HUES64 (cell line): ENCODE measurements around the gene NYNRIN.
A peak's percentile ranks its signal among the peaks of the same experiment; 100 is the strongest.

ENCODE experiments used
- H3K27ac ChIP-seq: 2 replicates; pipeline ENCODE4 v1.7.0; 2013; ENCODE audit warnings: low read depth, low read length, inconsistent platforms
- H3K27me3 ChIP-seq: 2 replicates; pipeline ENCODE4 v1.6.1; 2013; ENCODE audit warnings: mild to moderate bottlenecking, low read length; ENCODE audit not compliant: insufficient read depth
- H3K36me3 ChIP-seq: 2 replicates; pipeline ENCODE4 v1.6.1; 2013; ENCODE audit warnings: mild to moderate bottlenecking, low read length; ENCODE audit not compliant: insufficient read depth
- H3K4me1 ChIP-seq: 2 replicates; pipeline ENCODE4 v1.6.1; 2013; ENCODE audit warnings: mild to moderate bottlenecking, low read length, moderate library complexity; ENCODE audit not compliant: insufficient read depth
- H3K4me3 ChIP-seq: 2 replicates; pipeline ENCODE4 v1.5.1; 2013; ENCODE audit warnings: mild to moderate bottlenecking, low read length, moderate library complexity
- H3K9ac ChIP-seq: 2 replicates; pipeline ENCODE4 v1.6.1; 2013; ENCODE audit warnings: mild to moderate bottlenecking, low read depth, low read length
- H3K9me3 ChIP-seq: 2 replicates; pipeline ENCODE4 v1.6.1; 2013; ENCODE audit warnings: low read depth, low read length; ENCODE audit not compliant: insufficient read depth
- WGBS: fragments of 150-250, 120-280 bp; methylation state at CpG from one replicate; pipeline ENCODE4 v1.1.7; 2013; ENCODE audit warnings: missing lambda C conversion rate; 5-methylcytosine and 5-hydroxymethylcytosine counted together

Gene NYNRIN

DNA sequence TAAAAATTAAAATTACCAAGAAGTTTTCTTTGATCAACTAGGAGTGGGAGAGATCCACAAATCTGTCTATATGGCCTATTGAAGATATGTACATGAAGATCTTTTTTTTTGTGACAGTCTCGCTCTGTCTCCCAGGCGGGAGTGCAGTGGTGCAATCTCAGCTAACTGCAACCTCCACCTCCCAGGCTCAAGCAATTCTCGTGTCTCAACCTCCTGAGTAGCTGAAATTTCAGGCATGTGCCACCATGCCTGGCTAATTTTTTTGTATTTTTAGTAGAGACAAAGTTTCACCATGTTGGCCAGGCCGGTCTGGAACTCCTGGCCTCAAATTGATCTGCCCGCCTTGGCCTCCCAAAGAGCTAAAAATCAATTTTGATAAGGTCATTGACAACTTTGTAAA, 35.4 kb upstream of the NYNRIN start:
- Histone ChIP-seq H3K36me3 (no peaks in the 10 kb centered on the region), H3K9me3 (no peaks in the 10 kb centered on the region), H3K4me1 (peaks cover 6% of the 10 kb centered on the region; the same call in 1 of the 2 replicates), H3K27ac (no peak overlapping the region), H3K9ac (no peak overlapping the region), H3K4me3 (no peak overlapping the region), H3K27me3 (peaks cover 23% of the 10 kb centered on the region; the same call in 1 of the 2 replicates)
- WGBS, result 81% methylated on average over 5 of the region's 5 CpGs

DNA sequence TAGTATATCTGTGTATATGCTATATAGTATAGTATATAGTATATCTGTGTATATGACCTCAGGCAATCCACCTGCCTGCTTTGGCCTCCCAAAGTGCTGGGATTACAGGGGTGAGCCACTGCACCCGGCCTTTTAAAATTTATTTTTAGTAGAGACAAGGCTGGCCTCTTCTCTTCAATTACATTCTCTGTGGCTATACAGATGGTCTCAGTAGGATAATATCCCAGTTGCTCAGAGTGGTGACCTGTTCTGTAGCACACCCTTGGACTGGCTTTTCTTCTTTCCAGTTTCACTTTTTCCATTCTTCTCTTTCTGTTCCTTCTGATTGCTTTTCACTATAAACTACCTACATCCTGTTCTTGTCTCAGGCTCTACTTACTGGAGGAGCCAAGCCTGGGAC, 34.0 kb upstream of the NYNRIN start:
- Histone ChIP-seq H3K36me3 (no peaks in the 10 kb centered on the region), H3K9ac (no peak overlapping the region), H3K27ac (no peak overlapping the region), H3K4me1 (peaks cover 10% of the 10 kb centered on the region; the same call in 1 of the 2 replicates), H3K9me3 (no peaks in the 10 kb centered on the region), H3K4me3 (no peak overlapping the region), H3K27me3 (peaks cover 15% of the 10 kb centered on the region; the same call in 1 of the 2 replicates)
- WGBS, result 88% methylated on average over 1 of the region's 1 CpG

DNA sequence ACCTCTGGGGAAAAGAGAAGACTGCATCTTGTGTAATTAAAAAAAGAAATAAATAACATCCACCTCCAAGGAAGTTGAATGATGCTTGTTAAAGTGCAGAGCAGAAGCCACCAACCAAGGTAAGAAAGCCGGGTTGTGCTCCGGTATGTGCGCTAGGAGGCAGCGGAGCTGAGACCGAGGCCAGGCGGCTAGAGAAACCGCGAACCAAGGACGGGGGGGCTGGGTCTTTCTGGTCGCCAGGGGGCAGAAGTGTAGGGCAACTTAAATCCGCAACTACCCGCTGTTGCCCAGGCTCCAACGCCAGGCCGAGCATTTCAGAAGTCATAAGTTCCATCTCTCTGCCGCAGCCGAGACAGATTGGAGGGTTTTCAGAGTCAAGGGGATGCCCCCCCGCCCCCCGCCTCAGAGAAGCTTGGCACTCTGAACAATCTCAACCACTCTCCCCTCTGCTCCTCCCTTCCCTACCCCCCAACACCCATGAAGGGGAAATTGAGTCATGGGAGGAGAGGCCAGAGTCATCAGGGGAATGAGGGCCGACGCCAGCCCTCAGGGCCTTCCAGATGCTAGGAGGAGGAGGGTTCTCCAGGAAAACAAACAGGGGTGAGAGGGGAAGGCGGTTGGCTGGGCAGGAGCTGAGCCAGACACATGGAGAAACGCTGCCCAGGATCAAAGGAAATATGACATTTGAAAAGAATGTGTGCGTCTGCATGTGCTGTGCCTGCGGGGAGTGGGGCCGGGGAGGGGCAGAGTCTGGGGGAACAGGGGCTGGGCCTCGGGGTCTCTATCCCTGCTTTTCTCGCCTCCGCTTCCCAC, 33.0 kb upstream of the NYNRIN start:
- WGBS, result under 1% methylated on average over 24 of the region's 28 CpGs
- Histone ChIP-seq H3K36me3 (no peaks in the 10 kb centered on the region), H3K4me1 (peaks cover 10% of the 10 kb centered on the region; the same call in 1 of the 2 replicates), H3K4me3 (peak overlapping the region; percentile 63), H3K9ac (no peak overlapping the region), H3K27ac (no peak overlapping the region; the same call in 1 of the 2 replicates), H3K27me3 (peaks cover 15% of the 10 kb centered on the region; the same call in 1 of the 2 replicates), H3K9me3 (no peaks in the 10 kb centered on the region)

DNA sequence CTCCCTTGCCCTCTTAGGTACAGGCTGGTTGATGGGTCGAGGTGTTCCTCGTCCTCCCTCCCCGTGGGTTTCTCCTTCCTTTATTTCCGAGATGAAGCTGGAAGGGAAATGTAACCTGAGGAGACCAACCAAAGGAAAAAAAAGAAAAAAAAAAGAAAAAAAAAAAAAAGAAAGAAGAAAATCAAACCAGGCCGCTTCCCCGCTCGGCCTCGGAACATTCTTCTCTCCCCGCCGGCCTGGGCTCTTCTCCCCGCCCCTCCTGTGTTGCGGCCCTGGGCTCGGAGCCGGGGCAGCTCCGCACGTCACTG, 32.4 kb upstream of the NYNRIN start:
- H3K36me3 ChIP-seq, result peaks cover 4% of the 10 kb centered on the region; the same call in 1 of the 2 replicates
- no peaks in the 10 kb centered on the region for H3K9me3 ChIP-seq
- H3K27me3 ChIP-seq, result peaks cover 13% of the 10 kb centered on the region; the same call in 1 of the 2 replicates
- peaks cover 10% of the 10 kb centered on the region; the same call in 1 of the 2 replicates for H3K4me1 ChIP-seq
- no peak overlapping the region for H3K9ac ChIP-seq
- H3K4me3 ChIP-seq, result peak overlapping the region; percentile 63
- H3K27ac ChIP-seq, result peak overlapping the region; percentile 87; the same call in 1 of the 2 replicates
- under 1% methylated on average over 12 of the region's 16 CpGs for WGBS

GRCh38 chr14:24366721-24367513, 31.9 kb upstream of the NYNRIN start:
- under 1% methylated on average over 40 of the region's 40 CpGs for WGBS
- Histone ChIP-seq H3K4me1 (peaks cover 10% of the 10 kb centered on the region; the same call in 1 of the 2 replicates), H3K27me3 (peaks cover 7% of the 10 kb centered on the region; the same call in 1 of the 2 replicates), H3K36me3 (peaks cover 7% of the 10 kb centered on the region; the same call in 1 of the 2 replicates), H3K4me3 (peak overlapping the region; percentile 63), H3K27ac (peak overlapping the region; percentile 87), H3K9me3 (no peaks in the 10 kb centered on the region), H3K9ac (peak overlapping the region; percentile 57; the same call in 1 of the 2 replicates)

DNA sequence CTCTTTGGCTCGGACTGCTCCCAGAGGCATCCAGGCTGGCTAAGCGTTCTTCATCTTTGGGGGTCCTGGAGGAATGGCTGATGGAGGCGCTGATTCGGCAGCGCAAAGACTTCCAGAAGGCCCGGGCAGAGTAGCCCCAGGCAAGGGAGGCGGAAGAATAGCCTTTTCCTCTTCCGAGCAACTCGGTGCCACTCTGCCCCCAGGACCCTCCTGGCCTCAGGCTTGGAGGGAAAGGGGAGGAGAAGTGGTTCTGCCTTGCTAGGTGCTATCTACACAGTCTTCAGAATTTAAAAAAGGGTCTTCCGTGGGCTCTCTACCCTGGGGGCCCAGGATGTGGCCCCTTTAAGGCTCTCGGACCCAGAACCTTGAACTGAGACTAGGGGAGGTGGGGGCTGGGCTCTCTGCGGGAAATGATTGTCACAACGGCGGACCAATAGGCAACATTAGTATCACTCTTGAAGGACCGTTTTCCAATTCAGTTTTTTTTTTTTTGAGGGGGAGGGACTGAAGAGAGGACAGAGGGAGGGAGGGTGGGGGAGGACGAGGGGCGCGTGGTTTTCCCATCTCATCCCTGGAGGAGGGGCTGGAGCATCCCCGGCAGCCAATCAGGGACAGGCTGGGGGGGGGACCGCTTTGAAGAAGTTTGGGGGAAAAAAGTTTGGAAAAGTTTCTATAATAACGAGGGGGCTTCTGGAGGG, 31.1 kb upstream of the NYNRIN start, which contains the start of gene NFATC4:
Gene NFATC4 (plus strand): TSS at position 671 of the 698 bp plus-strand sequence. CDS start 157 bp downstream, outside the sequence.
- H3K27me3 ChIP-seq, result 0 out of 2 replicates have a peak, but pooled peaks cover 3% of the 10 kb centered on the region
- no peaks in the 10 kb centered on the region for H3K9me3 ChIP-seq
- H3K27ac ChIP-seq, result peak within 1 kb of the TSS; percentile 87
- H3K9ac ChIP-seq, result peak within 1 kb of the TSS; percentile 67
- H3K4me1 ChIP-seq, result peaks cover 10% of the 10 kb centered on the region; the same call in 1 of the 2 replicates
- 1% methylated on average over 21 of the region's 21 CpGs for WGBS
- peak within 1 kb of the TSS; percentile 63 for H3K4me3 ChIP-seq
- H3K36me3 ChIP-seq, result peaks cover 7% of the 10 kb centered on the region

GRCh38 chr14:24368212-24368561, 30.6 kb upstream of the NYNRIN start:
- 1% methylated on average over 14 of the region's 15 CpGs for WGBS
- 0 out of 2 replicates have a peak, but pooled peaks cover 3% of the 10 kb centered on the region for H3K27me3 ChIP-seq
- H3K27ac ChIP-seq, result peak overlapping the region; percentile 54; the same call in 1 of the 2 replicates
- H3K4me3 ChIP-seq, result peak overlapping the region; percentile 63
- H3K9ac ChIP-seq, result peak overlapping the region; percentile 67
- peaks cover 10% of the 10 kb centered on the region; the same call in 1 of the 2 replicates for H3K4me1 ChIP-seq
- peaks cover 12% of the 10 kb centered on the region for H3K36me3 ChIP-seq
- no peaks in the 10 kb centered on the region for H3K9me3 ChIP-seq

- Histone ChIP-seq H3K4me1 (peaks cover 10% of the 10 kb centered on the region; the same call in 1 of the 2 replicates), H3K9me3 (no peaks in the 10 kb centered on the region), H3K27ac (peak overlapping the region; percentile 54; the same call in 1 of the 2 replicates), H3K36me3 (peaks cover 17% of the 10 kb centered on the region), H3K4me3 (peak overlapping the region; percentile 63), H3K27me3 (no peaks in the 10 kb centered on the region), H3K9ac (peak overlapping the region; percentile 67)
- under 1% methylated on average over 50 of the region's 52 CpGs for WGBS
Observed at GRCh38 chr14:24368562-24369252, 30.1 kb upstream of the NYNRIN start.

- no peaks in the 10 kb centered on the region for H3K27me3 ChIP-seq
- no peak overlapping the region for H3K27ac ChIP-seq
- H3K9me3 ChIP-seq, result no peaks in the 10 kb centered on the region
- H3K4me1 ChIP-seq, result peaks cover 10% of the 10 kb centered on the region; the same call in 1 of the 2 replicates
- no peak overlapping the region for H3K9ac ChIP-seq
- peaks cover 18% of the 10 kb centered on the region for H3K36me3 ChIP-seq
- WGBS, result 88% methylated on average over 19 of the region's 20 CpGs
- peak overlapping the region; percentile 63 for H3K4me3 ChIP-seq
Observed at GRCh38 chr14:24369463-24369862, 29.3 kb upstream of the NYNRIN start.
